ENCODE results near the gene ARHGAP6. TPM values are rescaled to one million over a fixed set of nuclear protein-coding genes. Genes with fewer than 3 reads are reported as not detected.

Gene ARHGAP6
- total RNA-seq, 1 experiment from 2014 or later: 0.10 TPM

DNA sequence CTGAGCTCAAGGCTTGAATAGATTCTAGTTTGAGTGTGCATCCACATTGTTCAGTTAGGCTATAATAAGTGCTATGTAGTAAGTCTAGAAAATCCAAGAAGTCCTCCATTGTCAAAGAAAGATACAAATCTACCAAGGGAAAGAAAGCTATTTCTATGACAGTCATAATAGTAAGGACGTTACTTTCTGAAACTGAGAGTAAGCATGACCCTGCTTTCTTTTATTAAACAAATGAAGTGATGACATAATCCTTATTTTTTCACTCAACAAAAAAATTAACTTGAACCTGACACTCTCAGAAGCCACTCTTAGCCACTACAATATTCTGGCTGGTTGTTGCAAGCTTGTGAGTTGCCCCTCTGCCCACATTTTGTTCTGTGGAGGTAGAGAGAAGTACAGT is 406.3 kb downstream of the ARHGAP6 start (continued):
- TF ChIP-seq, protein P1, sequence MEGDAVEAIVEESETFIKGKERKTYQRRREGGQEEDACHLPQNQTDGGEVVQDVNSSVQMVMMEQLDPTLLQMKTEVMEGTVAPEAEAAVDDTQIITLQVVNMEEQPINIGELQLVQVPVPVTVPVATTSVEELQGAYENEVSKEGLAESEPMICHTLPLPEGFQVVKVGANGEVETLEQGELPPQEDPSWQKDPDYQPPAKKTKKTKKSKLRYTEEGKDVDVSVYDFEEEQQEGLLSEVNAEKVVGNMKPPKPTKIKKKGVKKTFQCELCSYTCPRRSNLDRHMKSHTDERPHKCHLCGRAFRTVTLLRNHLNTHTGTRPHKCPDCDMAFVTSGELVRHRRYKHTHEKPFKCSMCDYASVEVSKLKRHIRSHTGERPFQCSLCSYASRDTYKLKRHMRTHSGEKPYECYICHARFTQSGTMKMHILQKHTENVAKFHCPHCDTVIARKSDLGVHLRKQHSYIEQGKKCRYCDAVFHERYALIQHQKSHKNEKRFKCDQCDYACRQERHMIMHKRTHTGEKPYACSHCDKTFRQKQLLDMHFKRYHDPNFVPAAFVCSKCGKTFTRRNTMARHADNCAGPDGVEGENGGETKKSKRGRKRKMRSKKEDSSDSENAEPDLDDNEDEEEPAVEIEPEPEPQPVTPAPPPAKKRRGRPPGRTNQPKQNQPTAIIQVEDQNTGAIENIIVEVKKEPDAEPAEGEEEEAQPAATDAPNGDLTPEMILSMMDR (IDR thresholded peaks at IDR 0.05 in 2 of 3, conservative IDR thresholded peaks at IDR 0.05 in 1 of 3; ENCODE audit: borderline replicate concordance in 1 of 3, insufficient read depth in 1 of 3, low read depth in 2 of 3, low read length in 2 of 3): no peak
- TF ChIP-seq CBX3 (IDR thresholded peaks at IDR 0.05; ENCODE audit: low read depth) (no peak), POLR2AphosphoS5 (IDR thresholded peaks at IDR 0.05; ENCODE audit: low read depth, low read length) (no peak), SIN3A (IDR thresholded peaks at IDR 0.05; ENCODE audit: low read depth) (no peak), ZNF274 (IDR thresholded peaks at IDR 0.05; ENCODE audit: low read depth, low read length) (no peak), CEBPB (IDR thresholded peaks at IDR 0.05; ENCODE audit: low read depth) (no peak), ZFX (IDR thresholded peaks at IDR 0.05) (no peak), JUND (IDR thresholded peaks at IDR 0.05) (no peak), ELF1 (IDR thresholded peaks at IDR 0.05; ENCODE audit: borderline replicate concordance, low read depth) (no peak)
- TF ChIP-seq, protein P2, sequence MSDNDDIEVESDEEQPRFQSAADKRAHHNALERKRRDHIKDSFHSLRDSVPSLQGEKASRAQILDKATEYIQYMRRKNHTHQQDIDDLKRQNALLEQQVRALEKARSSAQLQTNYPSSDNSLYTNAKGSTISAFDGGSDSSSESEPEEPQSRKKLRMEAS (IDR thresholded peaks at IDR 0.05): no peak

DNA sequence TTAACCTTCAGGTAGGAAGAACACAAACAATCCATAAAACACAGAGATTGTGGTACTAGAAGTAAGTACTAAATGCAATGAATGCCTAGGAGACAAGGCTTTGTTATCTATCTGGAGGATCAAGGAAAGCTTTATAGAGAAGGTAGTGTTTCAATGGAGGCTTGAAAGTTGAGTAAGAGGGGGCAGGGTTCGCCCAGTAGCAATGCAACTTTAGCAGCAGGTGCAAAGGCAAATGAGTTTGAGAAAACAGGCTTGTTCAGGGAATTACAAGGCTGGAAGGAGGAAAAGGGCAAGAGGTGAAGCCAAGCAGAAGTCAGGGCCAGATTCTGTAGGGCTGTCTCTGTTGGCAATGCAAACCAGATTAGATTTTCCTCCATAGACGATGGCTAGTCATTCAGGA is 408.0 kb downstream of the ARHGAP6 start:
- Histone ChIP-seq H3K79me2 (ENCODE audit: insufficient read depth, low read length) (no peaks in the 10 kb centered on the region), H3K9me2 (ENCODE audit: insufficient read depth) (no peaks in the 10 kb centered on the region), H3K4me2 (ENCODE audit: low read length) (no peak overlapping the region), H3K4me1 (ENCODE audit: control insufficient read depth in 1 of 2, insufficient read depth in 2 of 2, low read length in 2 of 2) (no peaks in the 10 kb centered on the region), H3K36me3 (ENCODE audit: control insufficient read depth in 1 of 2, insufficient read depth in 2 of 2, low read length in 2 of 2) (no peaks in the 10 kb centered on the region), H3K9me3 (ENCODE audit: control insufficient read depth in 1 of 2, insufficient read depth in 1 of 2, low read depth in 1 of 2, low read length in 2 of 2) (no peaks in the 10 kb centered on the region), H3K27me3 (ENCODE audit: insufficient read depth, low read length) (no peaks in the 10 kb centered on the region), H3K4me3 (replicated peaks in 1 of 2; ENCODE audit: low read depth in 1 of 2, low read length in 2 of 2) (no peak overlapping the region), H2AFZ (ENCODE audit: low read depth, low read length, poor library complexity, severe bottlenecking) (no peak overlapping the region), H3K9ac (ENCODE audit: low read length) (no peak overlapping the region), H3K27ac (ENCODE audit: low read depth, low read length) (no peak overlapping the region), H4K20me1 (ENCODE audit: insufficient read depth) (no peaks in the 10 kb centered on the region)
- ChIA-PET CTCF (no interaction called here), POLR2A (no interaction called here), RAD21 (ENCODE audit: low non-redundant PET in 1 of 2, low total read pairs in 2 of 2, uncharacterized antibody in 2 of 2, unreplicated experiment in 2 of 2) (no interaction called here)
- no peak for TF ChIP-seq YY1 (IDR thresholded peaks at IDR 0.05; ENCODE audit: extremely low read depth, insufficient replicate concordance, low read depth, low read length)
- no peak for ATAC-seq
- intact Hi-C loops (cut with micrococcal nuclease): no loop called here
- no peak for DNase-seq (ENCODE audit: low read depth, low spot score)
- BruUV-seq (replicated peaks): no TSS peak

Data from HCT116 (cell line).